GM06990 (cell line): ENCODE data around the gene CDK6.

Experiments
- DNase-seq: peaks from one replicate; pipeline ENCODE4 v3.0.0-alpha.2; 2011; ENCODE audit not compliant: insufficient read length; ENCODE audit errors: extremely low read depth
- H3K27me3 ChIP-seq: replicated peaks from 2 replicates; pipeline ENCODE4 v1.6.0; 2011; ENCODE audit warnings: low read length; ENCODE audit not compliant: control insufficient read depth, insufficient read depth
- H3K36me3 ChIP-seq: 2 replicates; pipeline ENCODE4 v1.5.1; 2011; ENCODE audit warnings: low read length; ENCODE audit not compliant: control insufficient read depth, insufficient read depth
- H3K4me3 ChIP-seq: replicated peaks from 2 replicates; pipeline ENCODE4 v1.5.1; 2011; ENCODE audit warnings: low read depth, mild to moderate bottlenecking, control low read depth, low read length
- CTCF ChIP-seq: IDR thresholded peaks from 2 replicates; pipeline ENCODE4 v1.5.1; 2011; ENCODE audit warnings: low read length, control low read depth, mild to moderate bottlenecking, inconsistent platforms; ENCODE audit not compliant: insufficient read depth, poor library complexity, severe bottlenecking

Gene CDK6

DNA sequence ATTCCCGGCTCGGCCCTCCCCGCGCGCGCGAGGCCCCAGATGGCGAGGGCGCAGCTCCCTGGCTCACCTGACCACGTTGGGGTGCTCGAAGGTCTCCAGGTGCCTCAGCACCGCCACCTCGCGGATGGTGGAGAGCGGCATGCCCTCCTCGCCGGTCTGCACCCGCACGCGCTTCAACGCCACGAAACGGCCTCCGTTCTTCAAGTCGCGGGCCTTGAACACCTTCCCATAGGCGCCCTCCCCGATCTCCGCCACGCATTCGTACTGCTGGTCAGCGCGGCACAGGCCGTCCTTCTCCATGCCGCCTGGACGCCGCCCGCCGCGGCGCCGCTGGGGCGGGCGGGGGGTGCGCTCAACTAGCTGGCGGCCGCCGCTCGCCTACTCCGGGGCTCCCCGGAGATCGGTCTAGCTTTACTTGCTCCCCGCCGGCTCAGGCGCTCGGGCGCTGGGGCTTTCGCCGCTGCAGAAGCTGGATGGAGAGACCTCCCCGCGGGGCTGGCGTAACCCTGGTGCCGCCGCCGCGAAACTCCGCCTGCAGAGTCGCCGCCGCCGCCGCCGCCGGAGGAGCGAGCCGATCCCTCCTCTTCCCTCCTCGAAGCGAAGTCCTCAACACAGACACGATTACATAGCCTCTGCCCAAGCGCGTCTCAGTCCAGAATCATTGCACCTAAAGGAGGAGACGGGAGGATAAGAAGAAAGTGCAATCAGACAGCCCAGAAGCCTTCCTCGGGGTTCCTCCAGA is 3.2 kb downstream of the CDK6 start:
- Histone ChIP-seq H3K4me3 (peak overlapping the region; percentile 90), H3K27me3 (no peaks in the 10 kb centered on the region), H3K36me3 (no peaks in the 10 kb centered on the region; the same call in 1 of the 2 replicates)
- DNase-seq: peak; percentile 91
- TF ChIP-seq CTCF: peak; percentile 92

DNA sequence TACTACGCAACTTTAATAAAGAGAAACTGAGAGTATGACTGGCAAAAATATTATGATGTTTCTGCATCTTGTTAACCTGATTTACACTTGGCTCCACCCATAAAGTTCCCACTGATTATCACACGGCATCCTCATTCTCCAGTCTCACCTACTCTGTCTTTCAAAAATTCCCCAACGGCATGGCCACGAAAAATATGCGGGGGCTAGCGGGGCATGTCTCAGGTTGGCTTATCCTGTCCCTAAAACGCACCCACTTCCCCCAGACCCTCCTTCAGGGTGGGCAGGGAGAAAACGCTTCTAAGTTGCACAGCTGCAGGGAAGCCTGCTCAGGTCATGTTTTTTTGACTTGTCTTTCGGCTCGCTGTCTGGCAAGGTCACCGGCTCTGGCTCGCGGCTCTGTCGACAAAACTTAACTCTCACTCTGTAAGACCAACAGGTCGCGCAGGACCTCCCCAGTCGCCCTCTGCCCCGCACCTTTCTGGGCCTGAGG is 3.8 kb downstream of the CDK6 start:
- peak overlapping the region; percentile 90 for H3K4me3 ChIP-seq

GRCh38 chr7:92831716-92832533 is 4.4 kb downstream of the CDK6 start:
- TF ChIP-seq CTCF: no peak
- Histone ChIP-seq H3K36me3 (no peaks in the 10 kb centered on the region; the same call in none of the 2 replicates), H3K27me3 (no peaks in the 10 kb centered on the region), H3K4me3 (peak overlapping the region; percentile 90)
- DNase-seq: no peak

More for the DNA sequence above, 3.8 kb downstream of the CDK6 start:
- Histone ChIP-seq H3K27me3 (no peaks in the 10 kb centered on the region), H3K36me3 (no peaks in the 10 kb centered on the region; the same call in 1 of the 2 replicates)
- no peak for DNase-seq
- no peak for TF ChIP-seq CTCF

DNA sequence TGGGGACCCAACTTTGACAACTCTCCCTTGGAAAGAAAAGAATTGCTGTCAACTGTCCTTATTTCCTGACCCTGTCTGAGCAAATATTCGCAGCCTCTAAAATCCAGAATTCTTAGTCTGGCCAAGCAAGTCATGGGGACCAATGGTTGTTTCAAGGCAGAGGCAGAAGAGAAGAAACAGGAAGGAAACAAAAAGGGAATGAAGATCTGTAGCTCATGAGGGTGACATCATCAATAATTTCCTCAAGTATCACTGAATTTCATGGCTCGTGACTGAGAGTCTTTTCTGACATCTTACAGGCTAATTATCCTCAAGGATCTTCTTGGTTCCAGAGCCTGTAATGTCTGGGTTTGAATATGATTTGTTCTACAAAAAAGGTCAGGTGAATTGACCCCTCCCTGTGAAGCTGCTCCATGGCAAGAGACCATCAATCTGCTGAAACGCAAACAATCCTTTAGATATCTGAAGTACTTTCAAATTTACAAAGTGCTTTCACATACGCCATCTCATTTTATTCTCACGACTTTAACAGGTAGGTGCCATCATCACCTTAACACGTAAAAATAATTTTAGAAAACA is 5.8 kb downstream of the CDK6 start:
- DNase-seq: no peak
- H3K36me3 ChIP-seq: no peaks in the 10 kb centered on the region; the same call in none of the 2 replicates
- TF ChIP-seq CTCF: no peak

GRCh38 chr7:92830027-92830426 is 6.3 kb downstream of the CDK6 start:
- Histone ChIP-seq H3K36me3 (no peaks in the 10 kb centered on the region; the same call in none of the 2 replicates), H3K27me3 (no peaks in the 10 kb centered on the region), H3K4me3 (no peak overlapping the region; the same call in 1 of the 2 replicates)
- no peak for TF ChIP-seq CTCF
- no peak for DNase-seq

More for the DNA sequence above, 5.8 kb downstream of the CDK6 start:
- Histone ChIP-seq H3K27me3 (no peaks in the 10 kb centered on the region), H3K4me3 (peak overlapping the region; percentile 90)
